GM18951 (cell line): ENCODE measurements around the gene CD53.

Experiments
- POLR2A ChIP-seq: IDR thresholded peaks from 4 replicates; pipeline ENCODE4 v1.6.1; 2011; ENCODE audit warnings: mild to moderate bottlenecking; ENCODE audit not compliant: insufficient read length, insufficient read depth; ENCODE audit errors: extremely low read depth
- in situ Hi-C: fragments of 300-500 bp; cut with MboI; formaldehyde crosslinking; loops from one replicate; pipeline ENCODE4 v1.12.0; 2022; ENCODE audit warnings: low sequenced_read_pairs, mixed read lengths, inconsistent platforms; ENCODE audit not compliant: unreplicated experiment

The CD53 gene

GRCh38 chr1:110864287-110864686, 8.7 kb upstream of the CD53 start:
- in situ Hi-C loops, result no loop called here
- TF ChIP-seq POLR2A, result no peak

- in situ Hi-C loops, result no loop called here
- no peak for TF ChIP-seq POLR2A
These were observed 2.1 kb upstream of the CD53 start for GRCh38 chr1:110870721-110871388.

DNA sequence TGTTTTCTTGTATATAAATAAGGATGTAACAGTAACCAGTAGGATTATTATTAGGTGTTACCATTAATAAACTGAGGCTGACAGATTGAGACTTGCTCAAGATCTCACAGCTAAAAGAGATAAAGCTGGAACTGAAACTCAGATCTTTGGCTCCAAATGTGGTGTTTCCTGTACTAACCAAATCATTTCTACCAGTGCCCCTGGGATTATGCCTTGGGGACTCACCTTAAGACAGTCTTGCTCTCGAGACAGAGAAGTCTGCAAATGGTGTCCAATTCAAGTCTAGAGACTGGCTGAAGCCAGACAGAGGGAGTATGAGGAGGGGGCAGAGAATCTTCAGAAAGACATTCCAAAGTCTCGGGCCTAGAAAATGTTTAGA, 593 bp upstream of the CD53 start:
- no peak for TF ChIP-seq POLR2A
- in situ Hi-C loops, result no loop called here

GRCh38 chr1:110873856-110874255, 908 bp downstream of the CD53 start:
- in situ Hi-C loops, result no loop called here
- TF ChIP-seq POLR2A, result no peak

DNA sequence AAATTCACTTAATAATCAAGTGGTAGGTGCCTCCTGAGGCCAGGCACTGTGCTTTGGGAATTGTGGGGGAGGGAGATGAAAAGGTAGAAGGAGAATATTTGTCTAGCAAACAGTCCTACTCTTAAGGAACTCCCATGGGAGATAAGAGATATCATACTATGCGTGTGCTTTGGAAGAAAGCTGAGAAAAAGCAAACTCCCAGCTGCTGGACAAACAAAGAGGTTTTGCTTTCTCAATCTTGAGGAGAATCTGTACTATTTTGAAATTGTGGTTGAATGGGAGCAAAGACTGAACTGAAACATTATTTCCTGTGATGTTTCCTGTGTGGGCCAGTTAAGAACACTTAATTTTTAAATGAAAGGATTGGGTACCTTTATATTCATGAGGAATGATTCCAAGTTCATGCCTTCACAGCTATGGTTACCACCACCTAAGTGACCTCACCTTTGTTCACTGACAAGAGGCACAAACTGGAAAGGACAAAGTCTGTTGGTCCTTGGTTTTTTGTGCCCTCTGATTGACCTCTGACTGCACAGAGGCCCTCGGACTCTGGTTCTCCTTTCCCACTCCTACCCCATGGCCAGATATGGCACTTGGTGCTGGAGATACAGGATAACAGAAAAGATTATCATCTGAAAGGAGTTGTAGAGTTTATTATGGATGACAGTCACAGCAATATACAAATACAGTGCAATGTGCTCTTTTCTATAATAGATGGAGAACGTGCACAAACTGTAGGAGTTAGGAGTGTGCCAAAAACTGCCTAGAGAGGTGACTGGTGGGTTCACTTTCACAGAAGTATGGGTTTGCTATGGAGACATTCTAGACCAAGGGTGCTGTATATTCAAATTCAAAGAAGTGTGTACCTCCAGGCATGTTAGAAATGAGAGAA, 1.6 kb downstream of the CD53 start:
- in situ Hi-C loops, result no loop called here

GRCh38 chr1:110875216-110875731, 2.3 kb downstream of the CD53 start:
- TF ChIP-seq POLR2A, result peak; percentile 36
- in situ Hi-C loops, result no loop called here

More for the DNA sequence above, 1.6 kb downstream of the CD53 start:
- TF ChIP-seq POLR2A, result no peak

DNA sequence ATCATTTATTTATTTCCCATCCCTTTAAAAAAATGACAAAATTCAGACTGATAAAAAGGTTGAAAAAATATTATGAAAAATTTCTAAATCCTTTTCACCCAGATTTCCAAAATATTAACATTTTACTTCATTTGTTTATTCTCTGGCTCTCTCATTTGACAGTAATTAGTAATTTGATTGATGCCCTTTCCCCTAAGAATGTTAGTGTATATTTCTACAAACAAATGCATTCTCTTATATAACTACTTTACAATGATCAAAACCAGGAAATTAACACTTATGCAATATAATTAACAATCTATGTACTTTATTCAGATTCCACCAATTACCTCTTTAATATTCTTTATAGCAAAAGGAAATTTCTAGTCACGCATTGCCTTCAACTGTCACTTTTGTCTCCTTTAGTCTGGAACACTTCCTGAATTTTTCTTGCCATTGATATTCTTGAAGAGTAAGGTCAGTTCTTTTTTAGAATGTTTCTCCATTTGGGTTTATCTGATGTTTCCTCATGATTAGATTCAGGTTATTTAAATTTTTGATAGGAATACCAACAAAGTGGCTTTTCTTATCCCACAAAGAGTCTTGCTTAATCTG, 3.9 kb downstream of the CD53 start:
- in situ Hi-C loops, result no loop called here
- TF ChIP-seq POLR2A, result no peak

DNA sequence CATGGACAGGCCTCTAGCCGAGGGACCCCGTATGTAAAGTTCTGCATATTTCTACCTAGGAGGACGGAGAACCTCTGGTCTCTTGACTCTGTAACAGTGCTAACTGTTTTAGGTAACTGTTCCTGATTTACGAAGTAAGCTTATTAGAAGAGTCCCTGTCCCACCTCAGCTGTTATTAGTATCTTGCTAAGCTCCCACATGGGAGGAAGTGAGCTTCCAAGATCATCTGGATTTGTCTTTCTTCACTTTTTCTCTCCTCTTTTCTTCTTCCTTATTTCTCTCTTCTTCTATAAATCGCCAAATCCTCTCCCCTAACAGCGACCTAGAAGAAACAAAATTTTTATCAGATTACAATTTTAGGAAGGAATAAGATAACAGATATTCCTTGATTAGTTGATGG, 4.4 kb downstream of the CD53 start:
- in situ Hi-C loops, result no loop called here

DNA sequence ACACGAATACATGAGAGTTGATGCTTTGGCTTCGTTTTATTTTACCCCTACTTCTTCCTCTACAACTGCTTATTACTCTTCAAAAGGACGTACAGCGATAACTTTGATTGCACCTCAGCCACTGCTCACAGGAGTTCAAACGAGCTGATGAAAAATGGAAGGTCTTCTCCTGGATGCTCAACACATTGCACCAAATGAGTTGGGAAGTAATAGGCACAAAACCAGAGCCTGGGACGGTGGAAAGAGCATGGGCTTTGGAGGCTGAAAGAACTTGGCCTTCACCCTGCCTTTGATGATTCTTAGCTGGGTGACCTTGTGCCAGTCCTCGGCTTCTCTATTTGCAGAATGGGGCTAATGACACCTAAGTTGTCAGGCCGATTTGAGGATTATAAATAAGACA, 4.8 kb downstream of the CD53 start:
- TF ChIP-seq POLR2A, result no peak
- in situ Hi-C loops, result no loop called here

More for the DNA sequence above, 4.4 kb downstream of the CD53 start:
- no peak for TF ChIP-seq POLR2A

GRCh38 chr1:110878591-110878990, 5.6 kb downstream of the CD53 start:
- in situ Hi-C loops, result no loop called here
- no peak for TF ChIP-seq POLR2A

DNA sequence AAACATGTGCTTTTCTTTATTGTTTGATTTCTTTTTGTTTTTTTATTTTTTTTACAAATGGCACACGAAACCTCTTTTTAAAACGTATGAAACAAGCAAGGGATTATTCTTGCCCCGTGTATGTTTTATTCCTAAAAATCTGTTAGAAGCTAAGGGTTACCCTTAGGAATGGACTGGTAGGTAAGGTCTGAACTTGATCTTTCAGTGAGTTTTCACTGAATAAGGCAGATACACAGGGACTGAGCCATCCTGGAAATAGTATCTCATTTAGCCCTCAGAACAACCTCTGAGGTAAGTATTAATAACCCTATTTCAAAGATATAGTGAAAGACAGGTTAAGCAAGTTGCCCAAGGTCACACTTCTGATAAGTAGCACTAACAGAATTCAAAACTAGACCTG, 6.0 kb downstream of the CD53 start:
- TF ChIP-seq POLR2A, result no peak
- in situ Hi-C loops, result no loop called here

DNA sequence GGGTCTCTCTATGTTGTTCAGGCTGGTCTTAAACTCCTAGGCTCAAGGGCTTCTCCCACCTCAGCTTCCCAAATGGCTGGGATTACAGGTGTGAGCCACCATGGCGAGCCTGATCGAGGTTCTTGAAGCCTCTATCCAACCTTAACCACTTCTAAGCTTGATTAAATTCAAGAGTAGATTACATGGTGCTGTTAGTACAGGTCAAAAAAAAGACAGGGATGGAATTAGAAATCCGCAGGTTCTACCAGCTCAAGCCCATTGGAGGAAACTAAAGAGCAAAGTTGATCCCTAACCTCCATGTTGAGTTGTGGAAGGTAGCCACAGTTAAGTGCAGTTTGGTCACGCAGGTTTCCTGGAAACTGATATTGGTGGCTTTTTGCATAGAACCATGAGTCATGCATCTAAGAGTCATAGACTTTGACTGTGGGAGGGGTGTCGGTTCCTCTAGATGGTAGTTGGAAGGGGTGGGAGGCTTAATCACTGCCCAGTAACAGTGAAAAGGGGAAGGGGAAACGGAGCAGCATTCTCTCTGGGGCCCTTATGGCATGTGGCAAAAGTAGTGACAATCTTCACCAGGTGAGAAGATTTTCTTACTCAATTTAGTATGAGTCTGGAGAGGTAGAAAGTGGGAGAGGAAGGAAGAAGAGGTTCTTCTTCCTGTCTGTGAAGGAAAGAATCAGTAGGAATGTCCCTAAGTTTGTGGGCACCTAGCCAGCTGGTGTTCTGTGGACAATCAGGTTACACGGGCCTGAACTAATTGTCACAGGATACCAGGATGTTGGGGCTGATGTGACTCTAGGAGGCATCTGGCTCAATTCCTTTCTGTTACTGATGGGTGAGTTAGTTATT, 7.0 kb downstream of the CD53 start:
- in situ Hi-C loops, result no loop called here
- peak; percentile 17 for TF ChIP-seq POLR2A
